AG10803 (cell line): Measurements from ENCODE around the gene CFAP410.

Experiments
- DNase-seq: peaks from one replicate; pipeline ENCODE4 v3.0.0; 2010; ENCODE audit warnings: low read depth
- H3K4me3 ChIP-seq: 2 replicates; pipeline ENCODE4 v1.5.1; 2011; ENCODE audit warnings: mild to moderate bottlenecking, low read length, control low read depth
- TF ChIP-seq, protein P1 (sequence below): conservative IDR thresholded peaks from 2 replicates; pipeline ENCODE4 v1.5.1; 2011; ENCODE audit warnings: mild to moderate bottlenecking, low read length, control low read depth, inconsistent platforms

The CFAP410 gene

DNA sequence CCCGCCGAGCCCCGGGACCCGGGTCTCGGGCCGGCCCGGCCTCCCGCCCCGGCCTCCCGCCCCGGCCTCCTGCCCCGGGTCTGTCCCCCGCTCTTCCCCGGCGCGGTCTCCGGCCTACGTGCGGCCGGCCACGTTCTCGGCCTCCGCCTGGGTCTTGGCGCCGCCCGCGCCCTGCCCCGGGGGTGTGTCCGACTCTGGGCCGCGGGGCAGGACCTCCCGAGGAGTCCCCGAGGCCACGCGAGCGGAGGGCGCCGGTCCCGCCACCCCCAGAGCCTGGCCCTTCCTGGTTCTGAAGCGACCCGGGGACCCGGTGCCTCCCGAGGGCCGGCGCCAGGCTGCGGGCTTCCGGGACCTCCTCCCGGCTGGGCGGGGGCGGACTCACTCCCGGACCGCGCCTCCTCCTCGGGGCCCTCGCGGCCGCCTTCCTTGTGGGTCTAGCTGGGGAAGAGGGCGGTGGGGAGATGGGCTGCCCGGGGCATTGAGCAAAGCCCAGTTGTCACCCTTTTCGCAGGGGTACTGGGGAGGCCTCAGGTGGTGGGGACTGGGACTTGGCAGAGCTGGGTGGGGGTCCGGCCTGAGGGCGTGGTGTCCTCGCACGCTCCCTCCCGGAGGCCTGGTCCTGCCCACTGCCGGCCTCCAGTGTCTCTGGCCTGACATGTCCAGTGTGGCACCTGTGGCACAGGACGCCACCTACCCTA lies 38.8 kb downstream of the CFAP410 start:
- peak; percentile 45 for DNase-seq
- peak overlapping the region; percentile 79 for H3K4me3 ChIP-seq
- TF ChIP-seq, protein P1, sequence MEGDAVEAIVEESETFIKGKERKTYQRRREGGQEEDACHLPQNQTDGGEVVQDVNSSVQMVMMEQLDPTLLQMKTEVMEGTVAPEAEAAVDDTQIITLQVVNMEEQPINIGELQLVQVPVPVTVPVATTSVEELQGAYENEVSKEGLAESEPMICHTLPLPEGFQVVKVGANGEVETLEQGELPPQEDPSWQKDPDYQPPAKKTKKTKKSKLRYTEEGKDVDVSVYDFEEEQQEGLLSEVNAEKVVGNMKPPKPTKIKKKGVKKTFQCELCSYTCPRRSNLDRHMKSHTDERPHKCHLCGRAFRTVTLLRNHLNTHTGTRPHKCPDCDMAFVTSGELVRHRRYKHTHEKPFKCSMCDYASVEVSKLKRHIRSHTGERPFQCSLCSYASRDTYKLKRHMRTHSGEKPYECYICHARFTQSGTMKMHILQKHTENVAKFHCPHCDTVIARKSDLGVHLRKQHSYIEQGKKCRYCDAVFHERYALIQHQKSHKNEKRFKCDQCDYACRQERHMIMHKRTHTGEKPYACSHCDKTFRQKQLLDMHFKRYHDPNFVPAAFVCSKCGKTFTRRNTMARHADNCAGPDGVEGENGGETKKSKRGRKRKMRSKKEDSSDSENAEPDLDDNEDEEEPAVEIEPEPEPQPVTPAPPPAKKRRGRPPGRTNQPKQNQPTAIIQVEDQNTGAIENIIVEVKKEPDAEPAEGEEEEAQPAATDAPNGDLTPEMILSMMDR = no peak

DNA sequence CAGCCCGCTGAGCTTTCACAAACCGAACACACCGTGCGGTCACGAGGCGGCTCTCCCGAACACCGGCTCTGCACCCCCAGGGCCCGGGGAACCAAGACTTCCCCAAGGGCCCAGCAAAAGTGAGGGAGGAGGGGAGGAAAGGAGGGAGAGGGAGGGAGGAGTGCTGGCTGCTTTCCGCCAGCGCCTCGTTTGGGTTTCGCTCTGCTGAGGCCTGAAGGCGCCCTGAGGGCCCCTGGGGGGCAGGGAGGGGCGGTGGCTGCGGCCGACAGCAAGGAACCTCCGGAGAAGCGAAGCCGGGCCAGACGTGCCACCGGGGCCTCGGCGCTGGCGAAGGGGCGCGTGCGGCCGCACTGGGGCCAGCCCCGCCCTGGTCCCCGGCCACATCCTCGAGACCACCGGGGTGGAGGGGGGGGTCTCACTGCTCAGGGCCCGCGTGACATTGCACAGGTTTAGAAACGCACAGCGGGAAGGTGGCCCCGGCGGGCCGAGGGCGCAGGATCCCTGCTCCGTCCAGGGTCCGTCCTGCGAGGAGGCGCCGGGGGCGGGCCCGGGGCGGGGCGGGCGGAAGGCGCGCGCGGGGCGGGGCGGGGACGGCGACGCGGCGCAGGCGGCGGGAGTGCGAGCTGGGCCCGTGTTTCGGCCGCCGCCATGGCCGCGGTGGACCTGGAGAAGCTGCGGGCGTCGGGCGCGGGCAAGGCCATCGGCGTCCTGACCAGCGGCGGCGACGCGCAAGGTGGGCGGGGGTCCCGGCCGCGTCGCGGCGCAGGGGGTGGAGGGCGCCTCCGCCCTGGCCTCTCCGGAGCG lies 39.5 kb downstream of the CFAP410 start, which contains the start of gene PFKL:
Gene PFKL, plus strand, starts transcription at position 596 of the 804 bp plus-strand sequence. Its CDS starts 53 bp downstream, at position 649.
- peak within 1 kb of the TSS; percentile 79 for H3K4me3 ChIP-seq
- TF ChIP-seq, protein P1 = no peak
- peak; percentile 63 for DNase-seq

DNA sequence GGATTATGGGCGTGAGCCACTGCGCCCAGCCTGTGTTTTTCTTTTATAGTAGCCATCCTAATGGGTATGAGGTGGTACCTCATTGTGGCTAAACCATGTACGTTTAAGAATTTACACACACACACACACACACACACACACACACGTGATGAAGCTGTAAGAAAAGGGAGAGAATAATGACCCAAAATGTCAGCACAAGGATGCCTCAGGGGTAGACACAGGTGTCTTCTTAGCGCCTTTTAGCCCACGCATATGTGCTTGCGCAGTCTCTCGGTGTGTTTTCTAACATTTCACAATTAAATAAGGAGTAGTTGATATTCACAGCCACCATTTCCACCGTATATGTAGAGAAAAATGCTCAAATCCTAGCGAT lies 40.1 kb downstream of the CFAP410 start:
- TF ChIP-seq, protein P1 = no peak
- DNase-seq = peak; percentile 14
- peak overlapping the region; percentile 64 for H3K4me3 ChIP-seq

DNA sequence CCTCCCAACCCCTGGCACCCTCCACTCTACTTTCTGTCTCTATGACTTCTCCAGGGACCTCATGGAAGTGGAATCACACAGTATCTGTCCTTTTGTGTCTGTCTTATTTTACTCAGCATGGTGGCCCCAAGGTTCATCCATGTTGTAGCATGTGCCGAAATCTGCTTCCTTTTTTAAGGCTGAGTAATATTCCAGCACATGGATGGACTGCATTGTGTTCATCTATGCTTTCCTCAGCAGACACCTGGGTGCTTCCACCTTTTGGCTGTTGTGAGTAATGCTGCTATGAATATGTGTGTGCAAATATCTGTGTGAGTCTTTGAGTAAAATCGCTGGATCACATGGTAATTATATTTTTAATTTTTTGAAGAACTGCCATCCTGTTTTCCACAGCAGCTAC lies 40.9 kb downstream of the CFAP410 start:
- DNase-seq = peak; percentile 28
- TF ChIP-seq, protein P1 = peak; percentile 37
- H3K4me3 ChIP-seq = no peak overlapping the region

DNA sequence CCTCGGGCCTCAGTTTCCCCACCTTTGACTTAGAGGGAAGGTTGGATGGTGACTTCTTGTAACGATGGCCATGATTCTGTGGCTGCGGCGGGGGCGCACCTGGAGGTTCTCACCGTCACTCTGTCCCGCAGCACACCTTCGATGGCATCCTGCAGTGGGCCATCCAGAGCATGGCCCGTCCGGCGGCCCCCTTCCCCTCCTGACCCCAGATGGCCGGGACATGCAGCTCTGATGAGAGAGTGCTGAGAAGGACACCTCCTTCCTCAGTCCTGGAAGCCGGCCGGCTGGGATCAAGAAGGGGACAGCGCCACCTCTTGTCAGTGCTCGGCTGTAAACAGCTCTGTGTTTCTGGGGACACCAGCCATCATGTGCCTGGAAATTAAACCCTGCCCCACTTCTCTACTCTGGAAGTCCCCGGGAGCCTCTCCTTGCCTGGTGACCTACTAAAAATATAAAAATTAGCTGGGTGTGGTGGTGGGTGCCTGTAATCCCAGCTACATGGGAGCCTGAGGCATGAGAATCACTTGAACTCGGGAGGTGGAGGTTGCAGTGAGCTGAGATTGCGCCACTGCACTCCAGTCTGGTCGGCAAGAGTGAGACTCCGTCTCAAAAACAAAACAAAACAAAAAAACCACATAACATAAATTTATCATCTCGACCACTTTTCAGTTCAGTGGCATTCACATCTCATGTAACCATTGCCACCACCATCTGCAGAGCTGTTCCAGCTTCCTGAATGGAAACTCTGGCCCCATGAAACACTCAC lies 41.5 kb downstream of the CFAP410 start:
- TF ChIP-seq, protein P1 = peak; percentile 88
- H3K4me3 ChIP-seq = no peak overlapping the region
- peak; percentile 76 for DNase-seq

DNA sequence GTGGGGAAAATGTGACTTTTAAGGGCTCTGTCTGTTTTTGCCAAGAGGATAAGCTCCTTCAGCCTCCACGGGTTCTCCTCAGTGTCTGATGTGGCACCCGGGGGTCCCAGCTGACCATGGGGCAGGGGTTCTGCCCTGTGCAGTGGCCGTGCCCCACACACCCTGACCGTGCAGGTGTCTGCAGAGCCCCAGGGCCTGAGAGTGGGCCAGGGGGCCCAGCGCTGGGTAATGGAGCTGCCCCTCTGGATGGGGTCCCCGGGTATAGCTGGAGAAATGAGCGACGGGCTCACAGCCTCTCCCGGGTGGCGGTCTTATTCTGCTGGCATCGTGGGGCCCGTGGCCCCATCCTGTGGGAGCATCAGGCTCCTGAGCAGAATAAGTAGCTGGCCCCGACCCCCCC lies 42.3 kb downstream of the CFAP410 start:
- H3K4me3 ChIP-seq = no peak overlapping the region
- DNase-seq = no peak
- TF ChIP-seq, protein P1 = no peak
